HepG2 (cell line): ENCODE data around the gene MXRA8. TPM values are rescaled to one million over a fixed set of nuclear protein-coding genes. Genes with fewer than 3 reads are reported as not detected.

Experiments
- ATAC-seq: fragments of 200-7000 bp; cut with Tn5 transposase; 3 replicates; pipeline ENCODE4 v1.9.1; 2020; ENCODE audit warnings: mild to moderate bottlenecking, moderate library complexity
- BruUV-seq: library from RNA; stranded (reverse); fragments of 400-500 nt; replicated peaks from 2 replicates; lab custom pipeline; 2021; lab: Mats Ljungman, UMichigan
- CTCF ChIA-PET: fragments of 300-600 bp; formaldehyde crosslinking; extraction: SDS; loops from one replicate; lab custom pipeline; 2021; ENCODE audit warnings: low total read pairs, inconsistent platforms, low intra/inter-chr PET ratio; lab: Yijun Ruan, JAX
- POLR2A ChIA-PET: fragments of 350-600 bp; sonication (Branson Sonifier 250); formaldehyde crosslinking; loops from one replicate; lab custom pipeline; 2020; ENCODE audit warnings: antibody characterized with exemption, inconsistent platforms; lab: Yijun Ruan, JAX
- DNase-seq: peaks from one replicate; pipeline ENCODE4 v3.0.0-alpha.2; 2015; ENCODE audit warnings: low spot score
- FAIRE-seq: peaks from 3 replicates; lab custom pipeline; 2011; peaks lifted over from hg19 to GRCh38; lab: Jason Lieb, UNC
- H2AFZ ChIP-seq: one replicate; pipeline ENCODE4 v1.6.1; 2011; ENCODE audit warnings: low read length, inconsistent platforms
- H3K27ac ChIP-seq: fragments of 300-600 bp; 3 replicates; pipeline ENCODE4 v1.8.0; 2011; ENCODE audit warnings: mixed run types, mild to moderate bottlenecking, mixed read lengths, low read length, inconsistent platforms; ENCODE audit not compliant: insufficient read depth; ENCODE audit errors: extremely low read length
- H3K27me3 ChIP-seq, 2 experiments: fragments of 200-600 bp in 1 of 2; 2 replicates in 1 of 2; 3 replicates in 1 of 2; pipeline versions ENCODE4 v1.6.0 to v1.8.0; 2011; ENCODE audit warnings: low read length in 2 of 2, mild to moderate bottlenecking in 2 of 2, moderate library complexity in 2 of 2, inconsistent platforms in 1 of 2; ENCODE audit not compliant: insufficient read depth in 2 of 2, control insufficient read depth in 1 of 2
- H3K36me3 ChIP-seq, 2 experiments: fragments of 200-600 bp in 1 of 2; replicated peaks in 1 of 2; 2 replicates in 1 of 2; 3 replicates in 1 of 2; pipeline versions ENCODE4 v1.5.1 to v1.8.0; 2011; ENCODE audit warnings: low read length in 2 of 2, inconsistent platforms in 1 of 2; ENCODE audit not compliant: insufficient read depth in 2 of 2, control insufficient read depth in 1 of 2
- H3K4me1 ChIP-seq: 2 replicates; pipeline ENCODE4 v1.5.1; 2012; ENCODE audit warnings: low read length, inconsistent platforms; ENCODE audit not compliant: insufficient read depth
- H3K4me2 ChIP-seq: 2 replicates; pipeline ENCODE4 v1.6.0; 2011; ENCODE audit warnings: low read depth, low read length, inconsistent platforms
- H3K4me3 ChIP-seq, 3 experiments: fragments of 200-600 bp in 1 of 3; sonication (generic), shearing (Covaris generic) in 1 of 3; replicated peaks in 1 of 3; 2 replicates each; pipeline ENCODE4 v1.5.1; 2011 to 2016; ENCODE audit warnings: low read length in 3 of 3, inconsistent platforms in 2 of 3, low read depth in 2 of 3, mild to moderate bottlenecking in 2 of 3, control low read depth in 1 of 3, mixed read lengths in 1 of 3; ENCODE audit not compliant: insufficient read depth in 1 of 3
- H3K79me2 ChIP-seq: one replicate; pipeline ENCODE4 v1.6.1; 2011; ENCODE audit warnings: low read length, inconsistent platforms; ENCODE audit not compliant: insufficient read depth
- H3K9ac ChIP-seq: 2 replicates; pipeline ENCODE4 v1.6.0; 2011; ENCODE audit warnings: mild to moderate bottlenecking, low read depth, low read length, inconsistent platforms; ENCODE audit not compliant: insufficient read depth
- H3K9me3 ChIP-seq: 2 replicates; pipeline ENCODE4 v1.5.1; 2012; ENCODE audit warnings: mild to moderate bottlenecking, low read length
- H4K20me1 ChIP-seq: 2 replicates; pipeline ENCODE4 v1.6.0; 2011; ENCODE audit warnings: inconsistent platforms, mild to moderate bottlenecking, low read length, moderate library complexity; ENCODE audit not compliant: insufficient read depth
- ARNT2 ChIP-seq: sonication (generic); formaldehyde crosslinking; IDR thresholded peaks from 2 replicates; pipeline ENCODE4 v1.8.0; 2022; ENCODE audit warnings: mild to moderate bottlenecking, low read depth, missing genetic modification reagents, moderate library complexity
- ARNTL ChIP-seq: sonication (generic); formaldehyde crosslinking; IDR thresholded peaks from 2 replicates; pipeline ENCODE4 v1.4.0; 2020; ENCODE audit warnings: mild to moderate bottlenecking, missing genetic modification reagents
- CBX5 ChIP-seq: sonication (generic); formaldehyde crosslinking; IDR thresholded peaks from 2 replicates; pipeline ENCODE4 v1.4.0; 2020; ENCODE audit warnings: missing genetic modification reagents, borderline replicate concordance
- EP300 ChIP-seq, 3 experiments: sonication (generic) in 1 of 3; formaldehyde crosslinking in 1 of 3; IDR thresholded peaks; 2 replicates each; pipeline versions ENCODE4 v1.5.1 to v1.6.1; 2011 to 2020; ENCODE audit warnings: low read depth in 2 of 3, low read length in 2 of 3, borderline replicate concordance in 1 of 3, improper control_type of control experiment in 1 of 3, mild to moderate bottlenecking in 1 of 3, missing genetic modification reagents in 1 of 3, moderate library complexity in 1 of 3
- HOXA7 ChIP-seq: sonication (generic); formaldehyde crosslinking; IDR thresholded peaks from 2 replicates; pipeline ENCODE4 v1.8.1; 2022; ENCODE audit warnings: mild to moderate bottlenecking, missing genetic modification reagents, moderate library complexity
- MYNN ChIP-seq: sonication (generic); formaldehyde crosslinking; IDR thresholded peaks from 2 replicates; pipeline ENCODE4 v1.4.0; 2020; ENCODE audit warnings: mild to moderate bottlenecking, low read depth, missing genetic modification reagents
- NBN ChIP-seq: fragments of 450-650 bp; conservative IDR thresholded peaks from 2 replicates; pipeline ENCODE4 v1.6.1; 2017
- NCOA1 ChIP-seq: sonication (generic); formaldehyde crosslinking; IDR thresholded peaks from 2 replicates; pipeline ENCODE4 v1.9.0; 2021; ENCODE audit warnings: missing genetic modification reagents
- NPAS2 ChIP-seq: sonication (generic); formaldehyde crosslinking; IDR thresholded peaks from 2 replicates; pipeline ENCODE4 v1.8.0; 2022; ENCODE audit warnings: mild to moderate bottlenecking, missing genetic modification reagents, borderline replicate concordance
- PRDM10 ChIP-seq: sonication (generic); formaldehyde crosslinking; IDR thresholded peaks from 2 replicates; pipeline ENCODE4 v1.4.0; 2020; ENCODE audit warnings: low read depth, missing genetic modification reagents
- SMAD3 ChIP-seq: sonication (generic); formaldehyde crosslinking; IDR thresholded peaks from 2 replicates; pipeline ENCODE4 v1.4.0; 2020; ENCODE audit warnings: missing genetic modification reagents
- TAF15 ChIP-seq: fragments of 200-400 bp; formaldehyde crosslinking; IDR thresholded peaks from one replicate; pipeline ENCODE4 v1.6.1; 2018; ENCODE audit warnings: mild to moderate bottlenecking, low read depth, low read length; ENCODE audit not compliant: poor library complexity, severe bottlenecking
- ZNF17 ChIP-seq: sonication (generic); formaldehyde crosslinking; IDR thresholded peaks from 2 replicates; pipeline ENCODE4 v1.5.0; 2020; ENCODE audit warnings: mild to moderate bottlenecking, missing genetic modification reagents
- ZNF235 ChIP-seq: sonication (generic); formaldehyde crosslinking; IDR thresholded peaks from 2 replicates; pipeline ENCODE4 v1.8.1; 2023; ENCODE audit warnings: mild to moderate bottlenecking, missing genetic modification reagents, borderline replicate concordance
- WGBS: methylation state at CpG from one replicate; pipeline ENCODE4 v1.1.6; 2017; ENCODE audit warnings: low lambda C conversion rate; 5-methylcytosine and 5-hydroxymethylcytosine counted together
- in situ Hi-C: cut with HindIII; loops from 2 replicates; pipeline ENCODE4 v1.10.0; 2017; ENCODE audit warnings: low pct_unique_long_range_greater_than_20kb; ENCODE audit not compliant: extremely low pct_ligation_motif_present
- intact Hi-C: fragments of 100-400 bp; cut with micrococcal nuclease; formaldehyde crosslinking; loops from one replicate; pipeline ENCODE4 v1.10.0; 2022; ENCODE audit not compliant: unreplicated experiment
- polyA plus RNA-seq, 8 experiments: library from polyadenylated mRNA; depleted of rRNA in 3 of 8; stranded (reverse) in 7 of 8; unstranded in 1 of 8; fragments of >200 nt; fragmentation: Illumina TruSeq in 4 of 8; extraction: Trizol in 4 of 8; gene quantifications; 2 replicates each; pipeline versions ENCODE4 v1.2.1 to v1.2.3, GENCODE V29; 2011 to 2016; ENCODE audit warnings: low read depth in 4 of 8, missing spikeins in 1 of 8, mixed read lengths in 1 of 8; ENCODE audit not compliant: insufficient read depth in 1 of 8
- total RNA-seq, 5 experiments: library from RNA; depleted of rRNA; stranded (reverse); fragments of >200 nt; fragmentation: Illumina TruSeq; extraction: Trizol; gene quantifications; 2 replicates each; pipeline ENCODE4 v1.2.3, GENCODE V29; 2016; ENCODE audit warnings: low read depth in 1 of 5
- TF ChIP-seq, protein P1 (sequence below): sonication (generic); formaldehyde crosslinking; IDR thresholded peaks from 2 replicates; pipeline ENCODE4 v1.5.0; 2020; ENCODE audit warnings: mild to moderate bottlenecking, missing genetic modification reagents, borderline replicate concordance

The MXRA8 gene
- total and polyA plus RNA-seq, 2 of the 13 experiments (the other 11 are each of a cell fraction or from before 2014, with no cell fraction given), result 19.8 to 44.8 TPM

GRCh38 chr1:1401457-1402010 lies 43.2 kb upstream of the MXRA8 start (continued):
- TF ChIP-seq, protein P1, sequence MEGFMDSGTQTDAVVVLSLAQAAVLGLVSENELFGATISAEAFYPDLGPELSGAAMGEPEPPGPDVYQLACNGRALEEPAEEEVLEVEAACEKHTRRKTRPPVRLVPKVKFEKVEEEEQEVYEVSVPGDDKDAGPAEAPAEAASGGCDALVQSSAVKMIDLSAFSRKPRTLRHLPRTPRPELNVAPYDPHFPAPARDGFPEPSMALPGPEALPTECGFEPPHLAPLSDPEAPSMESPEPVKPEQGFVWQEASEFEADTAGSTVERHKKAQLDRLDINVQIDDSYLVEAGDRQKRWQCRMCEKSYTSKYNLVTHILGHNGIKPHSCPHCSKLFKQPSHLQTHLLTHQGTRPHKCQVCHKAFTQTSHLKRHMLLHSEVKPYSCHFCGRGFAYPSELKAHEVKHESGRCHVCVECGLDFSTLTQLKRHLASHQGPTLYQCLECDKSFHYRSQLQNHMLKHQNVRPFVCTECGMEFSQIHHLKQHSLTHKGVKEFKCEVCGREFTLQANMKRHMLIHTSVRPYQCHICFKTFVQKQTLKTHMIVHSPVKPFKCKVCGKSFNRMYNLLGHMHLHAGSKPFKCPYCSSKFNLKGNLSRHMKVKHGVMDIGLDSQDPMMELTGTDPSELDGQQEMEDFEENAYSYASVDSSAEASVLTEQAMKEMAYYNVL (CRISPR knock-in tag), result no peak
- TF ChIP-seq SMAD3 (no peak), CBX5 (no peak), ARNT2 (CRISPR knock-in tag) (0 out of 2 replicates have a peak, but pooled peaks have one; percentile 30), ZNF235 (CRISPR knock-in tag) (0 out of 2 replicates have a peak, but pooled peaks have one; percentile 26), NPAS2 (no peak), TAF15 (no peak)

DNA sequence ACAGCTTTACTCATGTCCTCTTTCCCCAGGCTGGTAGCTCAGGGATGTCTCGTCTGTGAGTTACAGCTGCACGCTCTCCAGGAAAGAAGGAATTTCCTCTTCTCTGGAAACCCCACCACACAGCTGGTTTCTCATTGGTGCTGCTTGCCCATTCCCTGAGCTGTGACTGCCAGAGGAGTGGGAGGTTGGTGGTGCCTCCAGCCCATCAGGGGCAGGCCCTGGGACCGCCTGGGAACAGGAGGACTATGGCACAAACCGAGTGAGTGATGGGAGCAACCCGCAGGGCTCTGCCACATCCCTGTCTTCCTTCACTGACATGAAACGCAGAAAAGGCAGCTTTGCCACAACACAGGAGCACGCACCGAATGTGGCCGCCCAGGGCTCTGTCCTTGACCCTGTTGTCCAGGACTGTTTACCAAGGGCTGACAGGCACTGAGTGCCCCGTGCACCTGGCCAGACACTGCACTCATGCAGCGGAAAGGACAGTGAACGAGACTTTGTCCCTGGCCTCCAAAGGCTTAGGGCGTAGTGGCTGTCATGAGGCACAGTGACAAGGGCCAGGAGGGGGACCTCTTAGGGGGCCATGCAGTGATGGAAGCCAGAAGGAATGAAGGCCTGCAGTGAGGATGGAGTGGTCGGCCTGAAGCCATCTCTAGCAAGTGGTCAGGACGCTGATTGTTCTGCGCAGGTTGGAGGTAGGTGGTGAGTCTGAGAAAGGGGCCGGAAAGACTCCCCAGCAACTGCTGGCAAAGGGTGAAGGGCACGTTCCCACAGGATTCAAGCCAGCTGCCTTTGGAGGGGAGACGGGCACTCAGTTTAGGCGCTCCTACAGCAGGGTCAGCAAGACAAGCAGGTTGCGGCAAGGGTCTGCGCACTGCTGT lies 42.5 kb upstream of the MXRA8 start:
- Histone ChIP-seq H3K4me2 (peak overlapping the region; percentile 94), H3K27ac (peak overlapping the region; percentile 85), H3K27me3 (no peaks in the 10 kb centered on the region), H3K9me3 (no peaks in the 10 kb centered on the region), H3K4me1 (peaks cover 64% of the 10 kb centered on the region), H3K36me3 (peaks cover 11 to 41% of the 10 kb centered on the region in 2 experiments; a peak in 3 of 5 replicates), H3K4me3 (peak overlapping the region; percentile 75 to 95 (median 89); a peak in 5 of 6 replicates), H3K79me2 (peaks cover 52% of the 10 kb centered on the region), H4K20me1 (peaks cover 17% of the 10 kb centered on the region), H3K9ac (peak overlapping the region; percentile 90), H2AFZ (no peak overlapping the region)
- in situ Hi-C loops, result loop anchor here (5.0 kb wide), 1 partner anchor 36 kb away; the partner anchor contains the start of gene VWA1
- WGBS, result 27% methylated on average over 17 of the region's 22 CpGs
- TSS peak; percentile 65 for BruUV-seq
- ChIA-PET CTCF (no interaction called here), POLR2A (interaction anchor here (0.7 to 12.4 kb wide), 13 partner anchors 13 to 111 kb away, joined by 3 to 355 read pairs (median 15); partner anchors contain the start of genes ANKRD65, ATAD3A, AURKAIP1 and DVL1)
- intact Hi-C loops, result no loop called here
- ATAC-seq (peak; percentile 81), DNase-seq (peak; percentile 93), FAIRE-seq (peak; percentile 85)
- TF ChIP-seq MYNN, result no peak
- peak; percentile 94; the same call in 1 of the 2 replicates for TF ChIP-seq NCOA1 (CRISPR knock-in tag)
- peak; percentile 83; the same call in 1 of the 2 replicates for TF ChIP-seq PRDM10 (CRISPR knock-in tag)
- peak; percentile 63 to 88; a peak in 3 of 4 replicates for TF ChIP-seq EP300 (IDR thresholded peaks at IDR 0.05; ENCODE audit: low read depth in 2 of 2, low read length in 2 of 2)
- TF ChIP-seq EP300 (CRISPR knock-in tag; IDR thresholded peaks at IDR 0.05; ENCODE audit: borderline replicate concordance), result peak; percentile 95
- no peak for TF ChIP-seq NBN
- peak; percentile 96 for TF ChIP-seq ARNTL
- TF ChIP-seq HOXA7 (CRISPR knock-in tag), result peak; percentile 25; the same call in 1 of the 2 replicates
- TF ChIP-seq ZNF17 (CRISPR knock-in tag), result no peak
